Testis (tissue), 2 donors: ENCODE measurements around the gene WDR44.

ENCODE experiments used
- POLR2A ChIP-seq: fragments of 450-650 bp; IDR thresholded peaks from one replicate; pipeline ENCODE4 v1.6.1; 2017; ENCODE audit warnings: antibody characterized with exemption, mild to moderate bottlenecking, moderate library complexity
- TF ChIP-seq, protein P1 (sequence below), 3 experiments: fragments of 450-650 bp in 2 of 3; fragments of 200-600 bp in 1 of 3; sonication (generic) in 1 of 3; IDR thresholded peaks; one replicate each; pipeline ENCODE4 v1.5.1; 2016 to 2019; ENCODE audit warnings: antibody characterized with exemption in 3 of 3, mild to moderate bottlenecking in 2 of 3, moderate library complexity in 1 of 3

DNA sequence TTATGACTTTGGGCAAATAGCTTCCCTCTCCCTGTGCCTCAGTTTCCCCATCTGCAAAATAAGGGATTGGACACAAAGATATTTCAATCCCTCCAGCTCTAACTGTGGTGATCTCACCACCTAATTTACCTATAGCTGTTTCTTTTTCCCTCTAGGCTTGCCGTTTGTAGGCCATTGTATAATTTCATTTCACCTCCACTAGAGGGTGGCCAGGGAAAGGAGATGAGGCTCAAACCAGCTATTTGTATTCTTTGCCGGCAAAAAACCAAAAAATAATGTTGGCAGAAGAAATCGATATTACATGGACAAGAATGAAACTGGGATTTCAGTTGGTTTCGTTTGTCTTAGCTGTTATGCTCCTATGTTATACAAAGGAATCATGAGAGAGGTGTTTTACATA is 113.6 kb downstream of the WDR44 start:
- TF ChIP-seq, protein P1, sequence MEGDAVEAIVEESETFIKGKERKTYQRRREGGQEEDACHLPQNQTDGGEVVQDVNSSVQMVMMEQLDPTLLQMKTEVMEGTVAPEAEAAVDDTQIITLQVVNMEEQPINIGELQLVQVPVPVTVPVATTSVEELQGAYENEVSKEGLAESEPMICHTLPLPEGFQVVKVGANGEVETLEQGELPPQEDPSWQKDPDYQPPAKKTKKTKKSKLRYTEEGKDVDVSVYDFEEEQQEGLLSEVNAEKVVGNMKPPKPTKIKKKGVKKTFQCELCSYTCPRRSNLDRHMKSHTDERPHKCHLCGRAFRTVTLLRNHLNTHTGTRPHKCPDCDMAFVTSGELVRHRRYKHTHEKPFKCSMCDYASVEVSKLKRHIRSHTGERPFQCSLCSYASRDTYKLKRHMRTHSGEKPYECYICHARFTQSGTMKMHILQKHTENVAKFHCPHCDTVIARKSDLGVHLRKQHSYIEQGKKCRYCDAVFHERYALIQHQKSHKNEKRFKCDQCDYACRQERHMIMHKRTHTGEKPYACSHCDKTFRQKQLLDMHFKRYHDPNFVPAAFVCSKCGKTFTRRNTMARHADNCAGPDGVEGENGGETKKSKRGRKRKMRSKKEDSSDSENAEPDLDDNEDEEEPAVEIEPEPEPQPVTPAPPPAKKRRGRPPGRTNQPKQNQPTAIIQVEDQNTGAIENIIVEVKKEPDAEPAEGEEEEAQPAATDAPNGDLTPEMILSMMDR (IDR thresholded peaks at IDR 0.05), result peak in 1 of 3 experiments; percentile 52
- no peak for TF ChIP-seq POLR2A
